Muscle layer of duodenum (tissue), 2 donors: ENCODE results near the gene SNRPN.
A peak's percentile ranks its signal among the peaks of the same experiment; 100 is the strongest.
"Not testable (repeated sequence)": the region's sequence is repeated elsewhere in the genome, so short reads cannot be mapped to it uniquely, and the experiment has no call there.

Source experiments
- H3K27ac ChIP-seq: one replicate; pipeline ENCODE4 v1.7.0; 2013; ENCODE audit warnings: mild to moderate bottlenecking, low read length
- H3K27me3 ChIP-seq: one replicate; pipeline ENCODE4 v1.7.0; 2013; ENCODE audit warnings: low read depth, mild to moderate bottlenecking, control low read depth, low read length
- H3K36me3 ChIP-seq, 2 donors: one replicate each; pipeline ENCODE4 v1.7.0; 2013; ENCODE audit warnings: low read length in 2 of 2, control low read depth in 1 of 2, mild to moderate bottlenecking in 1 of 2; ENCODE audit not compliant: insufficient read depth in 2 of 2, control insufficient read depth in 1 of 2
- H3K4me1 ChIP-seq, 2 donors: one replicate each; pipeline ENCODE4 v1.7.0; 2013; ENCODE audit warnings: low read length in 2 of 2, mild to moderate bottlenecking in 2 of 2, control low read depth in 1 of 2, moderate library complexity in 1 of 2; ENCODE audit not compliant: insufficient read depth in 2 of 2, control insufficient read depth in 1 of 2
- H3K4me3 ChIP-seq, 2 donors: one replicate each; pipeline ENCODE4 v1.7.0; 2013; ENCODE audit warnings: low read length in 2 of 2, low read depth in 1 of 2, mild to moderate bottlenecking in 1 of 2
- H3K9me3 ChIP-seq, 2 donors: one replicate each; pipeline ENCODE4 v1.7.0; 2013; ENCODE audit warnings: low read length in 2 of 2, control low read depth in 1 of 2, mild to moderate bottlenecking in 1 of 2; ENCODE audit not compliant: control insufficient read depth in 1 of 2
- donor health status: healthy.

The SNRPN gene

DNA sequence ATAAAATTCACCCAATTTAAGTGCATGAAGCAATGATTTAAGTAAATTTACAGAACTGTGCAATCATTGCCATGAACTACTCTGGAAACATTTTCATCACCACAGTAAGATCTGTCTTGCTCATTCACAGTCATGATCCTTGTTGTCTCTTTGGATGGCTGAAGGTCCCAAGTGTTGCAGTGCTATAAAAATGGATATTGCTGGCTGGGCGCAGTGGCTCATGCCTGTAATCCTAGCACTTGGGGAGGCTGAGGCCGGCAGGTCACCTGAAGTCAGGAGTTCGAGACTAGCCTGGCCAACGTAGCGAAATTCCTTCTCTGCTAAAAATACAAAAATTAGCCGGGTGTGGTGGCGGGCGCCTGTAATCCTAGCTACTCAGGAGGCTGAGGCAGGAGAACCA, 17.0 kb downstream of the SNRPN start:
- Histone ChIP-seq H3K9me3 (peaks cover 5 to 14% of the 10 kb centered on the region in 2 donors), H3K36me3 (peaks cover 12 to 89% of the 10 kb centered on the region in 2 donors), H3K4me3 (no peak overlapping the region), H3K4me1 (no peaks in the 10 kb centered on the region), H3K27ac (no peak overlapping the region), H3K27me3 (no peaks in the 10 kb centered on the region)

DNA sequence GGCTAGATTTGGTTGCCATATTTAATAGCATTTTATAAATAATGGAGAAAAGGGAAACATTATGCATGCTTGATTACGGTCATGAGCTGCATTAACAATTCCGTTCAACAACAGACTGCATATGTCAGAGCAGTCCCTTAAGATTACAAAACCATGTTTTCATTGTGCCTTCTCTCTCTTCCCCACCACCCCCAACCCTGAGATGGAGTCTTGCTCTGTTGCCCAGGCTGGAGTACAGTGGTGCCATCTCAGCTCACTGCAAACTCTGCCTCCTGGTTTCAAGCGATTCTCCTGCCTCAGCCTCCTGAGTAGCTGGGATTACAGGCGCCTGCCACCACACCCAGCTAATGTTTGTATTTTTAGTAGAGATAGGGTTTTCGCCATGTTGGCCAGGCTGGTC, 17.9 kb downstream of the SNRPN start:
- Histone ChIP-seq H3K36me3 (peaks cover 13 to 90% of the 10 kb centered on the region in 2 donors), H3K9me3 (peaks cover 5 to 20% of the 10 kb centered on the region in 2 donors)
- not testable (repeated sequence) for H3K27me3 ChIP-seq, H3K4me1 ChIP-seq, H3K4me3 ChIP-seq, H3K27ac ChIP-seq

DNA sequence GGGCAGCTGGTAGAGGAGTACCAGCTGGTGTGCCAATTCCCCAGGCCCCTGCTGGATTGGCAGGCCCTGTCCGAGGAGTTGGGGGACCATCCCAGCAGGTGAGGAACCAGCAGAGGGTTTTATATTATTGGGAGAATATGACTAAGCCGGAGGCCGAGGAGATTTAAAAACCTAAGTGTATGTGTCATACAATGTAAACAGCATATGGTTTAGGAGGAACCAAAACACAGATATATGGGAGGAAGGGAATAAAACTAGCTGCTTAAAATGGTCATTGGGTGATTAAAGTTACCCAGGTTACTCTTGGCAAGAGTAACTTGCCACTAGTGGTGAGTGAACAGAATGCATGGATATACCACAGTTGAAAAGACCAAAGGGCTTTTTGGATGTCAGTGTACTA, 22.1 kb downstream of the SNRPN start:
- peaks cover 5 to 30% of the 10 kb centered on the region in 2 donors for H3K9me3 ChIP-seq
- H3K36me3 ChIP-seq: peaks cover 33 to 96% of the 10 kb centered on the region in 2 donors
- no peaks in the 10 kb centered on the region for H3K4me1 ChIP-seq
- H3K27ac ChIP-seq: no peak overlapping the region
- no peak overlapping the region for H3K4me3 ChIP-seq
- H3K27me3 ChIP-seq: no peaks in the 10 kb centered on the region

DNA sequence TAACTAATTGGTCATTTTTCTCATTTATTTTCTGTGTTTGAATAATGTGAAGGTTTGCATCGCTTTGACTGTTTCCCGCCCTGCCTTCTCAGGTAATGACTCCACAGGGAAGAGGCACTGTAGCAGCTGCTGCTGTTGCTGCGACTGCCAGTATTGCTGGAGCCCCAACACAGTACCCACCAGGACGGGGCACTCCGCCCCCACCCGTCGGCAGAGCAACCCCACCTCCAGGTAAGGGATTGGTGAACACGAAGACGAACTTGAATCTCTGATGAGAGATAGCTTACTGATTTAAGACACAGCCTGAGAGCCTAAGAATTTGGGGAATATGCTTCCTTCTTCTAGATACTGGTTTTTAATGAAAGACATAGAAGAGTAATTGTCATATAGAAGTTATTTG, 22.9 kb downstream of the SNRPN start:
- H3K36me3 ChIP-seq: peaks cover 37 to 98% of the 10 kb centered on the region in 2 donors
- H3K27me3 ChIP-seq: no peaks in the 10 kb centered on the region
- H3K9me3 ChIP-seq: peaks cover 5 to 30% of the 10 kb centered on the region in 2 donors
- no peaks in the 10 kb centered on the region for H3K4me1 ChIP-seq
- peak overlapping the region in 1 of 2 donors; percentile 37 for H3K4me3 ChIP-seq
- no peak overlapping the region for H3K27ac ChIP-seq

DNA sequence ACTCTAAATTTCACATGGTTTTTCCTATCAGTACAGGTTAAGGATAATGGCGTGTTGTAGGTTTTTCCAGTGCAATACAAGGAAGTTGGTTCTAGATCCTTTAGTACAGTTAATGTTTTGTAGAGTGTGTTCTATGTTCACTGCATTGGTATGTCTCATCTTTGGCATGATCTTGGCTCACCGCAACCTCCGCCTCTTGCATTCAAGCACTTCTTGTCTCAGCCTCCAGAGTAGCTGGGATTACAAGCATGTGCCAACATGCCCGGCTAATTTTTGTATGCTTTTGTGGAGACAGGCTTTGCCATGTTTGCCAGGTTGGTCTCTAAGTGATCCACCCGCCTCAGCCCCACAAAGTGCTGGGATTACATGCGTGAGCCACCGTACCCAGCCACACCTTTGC, 30.4 kb downstream of the SNRPN start:
- H3K9me3 ChIP-seq: peaks cover 10 to 48% of the 10 kb centered on the region in 2 donors
- peak overlapping the region in 1 of 2 donors; percentile 24 for H3K4me3 ChIP-seq
- H3K36me3 ChIP-seq: peaks cover 10 to 85% of the 10 kb centered on the region in 2 donors

DNA sequence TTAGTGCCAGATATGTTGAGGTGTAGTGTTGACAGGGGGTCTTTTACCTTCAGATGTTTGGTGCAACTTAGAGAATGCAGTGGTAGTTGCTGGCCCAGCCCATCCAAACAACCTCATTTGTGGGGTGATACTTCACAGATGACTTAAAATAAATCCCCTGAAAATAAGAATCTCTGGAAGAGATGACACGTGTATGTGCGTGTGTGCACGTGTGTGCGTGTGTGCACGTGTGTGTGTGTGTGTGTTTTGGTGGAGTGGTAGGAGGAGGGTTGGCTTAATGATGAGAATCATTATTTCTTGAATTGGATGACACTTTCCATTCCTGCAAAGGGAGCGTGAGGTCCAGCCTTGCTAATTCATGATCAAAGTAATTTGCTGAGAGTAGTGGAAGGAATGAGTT, 31.9 kb downstream of the SNRPN start:
- Histone ChIP-seq H3K36me3 (peaks cover 7 to 79% of the 10 kb centered on the region in 2 donors), H3K4me3 (peak overlapping the region in 1 of 2 donors; percentile 10)

More for the DNA sequence above, 30.4 kb downstream of the SNRPN start:
- Histone ChIP-seq H3K4me1 (no peaks in the 10 kb centered on the region), H3K27ac (no peak overlapping the region), H3K27me3 (no peaks in the 10 kb centered on the region)

DNA sequence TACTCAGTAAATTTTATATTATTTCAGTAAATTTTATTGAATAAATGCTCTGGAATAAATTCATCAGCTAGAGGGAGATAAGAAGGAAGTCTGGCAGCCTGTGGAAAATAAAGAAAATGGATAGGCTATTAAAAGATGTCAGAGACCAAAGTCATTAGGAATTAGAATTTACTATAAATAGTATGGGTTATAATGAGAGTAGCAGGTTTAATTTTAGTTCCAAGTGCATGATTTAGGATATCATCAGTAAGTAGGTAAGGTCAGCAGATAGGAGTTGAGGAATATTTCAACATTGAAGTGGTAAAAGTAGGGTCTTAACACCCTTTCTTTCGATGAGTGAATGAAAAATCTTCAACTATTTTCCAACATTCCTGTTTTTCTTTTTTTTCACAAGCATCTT, 64.6 kb downstream of the SNRPN start:
- peaks cover 0 to 44% of the 10 kb centered on the region in 2 donors for H3K36me3 ChIP-seq
- H3K27ac ChIP-seq: no peak overlapping the region
- no peaks in the 10 kb centered on the region for H3K4me1 ChIP-seq
- H3K4me3 ChIP-seq: no peak overlapping the region
- no peaks in the 10 kb centered on the region for H3K27me3 ChIP-seq
- H3K9me3 ChIP-seq: peaks cover 33 to 69% of the 10 kb centered on the region in 2 donors

More for the DNA sequence above, 31.9 kb downstream of the SNRPN start:
- Histone ChIP-seq H3K27ac (no peak overlapping the region), H3K9me3 (peaks cover 11 to 51% of the 10 kb centered on the region in 2 donors), H3K27me3 (no peaks in the 10 kb centered on the region), H3K4me1 (no peaks in the 10 kb centered on the region)

DNA sequence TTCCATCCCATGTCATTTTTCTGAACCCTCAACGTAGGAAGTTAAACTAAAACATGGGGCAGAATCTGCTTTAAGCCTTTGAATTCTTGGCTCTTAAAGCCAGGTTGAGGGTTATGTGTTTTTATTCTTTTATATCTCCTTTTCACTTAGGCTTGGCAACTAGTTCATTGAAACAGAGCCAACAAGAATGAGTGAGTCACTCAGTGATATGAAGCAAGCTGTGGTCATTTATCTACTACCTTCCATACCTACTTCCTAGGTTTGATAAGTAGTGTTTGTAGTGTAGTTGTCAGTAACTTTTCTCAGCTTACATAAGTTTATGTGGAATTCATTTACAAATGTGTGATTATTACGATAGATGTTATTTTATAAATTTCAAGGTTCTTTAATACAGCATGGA, 67.4 kb downstream of the SNRPN start:
- Histone ChIP-seq H3K4me3 (peak overlapping the region in 1 of 2 donors; percentile 17), H3K27me3 (no peaks in the 10 kb centered on the region), H3K36me3 (peaks cover 0 to 68% of the 10 kb centered on the region in 2 donors), H3K9me3 (peaks cover 38 to 62% of the 10 kb centered on the region in 2 donors), H3K27ac (no peak overlapping the region), H3K4me1 (no peaks in the 10 kb centered on the region)
